ENCODE data around the gene EML6. TPM values are rescaled to one million over a fixed set of nuclear protein-coding genes. Genes with fewer than 3 reads are reported as not detected.

Gene EML6
- total and polyA plus RNA-seq, 5 donors from 2014 or later: 0.06 to 0.59 (median 0.33) TPM; not detected in 1

DNA sequence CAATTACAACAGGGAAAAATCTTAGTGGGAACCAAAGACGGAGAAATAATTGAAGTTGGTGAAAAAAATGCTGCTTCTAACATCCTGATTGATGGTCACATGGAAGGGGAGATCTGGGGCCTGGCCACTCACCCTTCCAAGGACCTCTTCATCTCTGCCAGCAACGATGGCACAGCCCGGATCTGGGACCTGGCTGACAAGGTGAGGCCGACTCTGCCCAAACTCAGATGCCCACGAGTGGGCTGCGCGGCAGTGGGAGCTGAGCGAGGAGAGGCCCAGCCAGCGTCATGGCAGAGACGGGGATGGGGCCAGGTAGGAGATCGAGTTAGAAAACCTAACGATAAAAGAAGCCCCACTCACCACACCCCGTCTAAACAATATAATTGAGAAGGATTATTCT, 239.0 kb downstream of the EML6 start:
- H3K27ac Mint-ChIP-seq: peak overlapping the region in 2 of 3 donors; percentile 5 to 95
- H3K36me3 ChIP-seq (ENCODE audit: control insufficient read depth, insufficient read depth, low read length): no peaks in the 10 kb centered on the region
- H3K4me3 ChIP-seq (ENCODE audit: low read depth, low read length): no peak overlapping the region
- peaks cover 37 to 55% (median 51%) of the 10 kb centered on the region in 4 donors for H3K4me1 Mint-ChIP-seq
- H3K27ac ChIP-seq (ENCODE audit: insufficient read depth, low read length, poor library complexity, severe bottlenecking): no peak overlapping the region
- H3K27me3 Mint-ChIP-seq: no peaks in the 10 kb centered on the region
- no peak for ATAC-seq (ENCODE audit: low read depth in 2 of 2)
- H3K27me3 ChIP-seq (ENCODE audit: control insufficient read depth, insufficient read depth, low read length): no peaks in the 10 kb centered on the region
- peaks cover 35% of the 10 kb centered on the region for H3K4me1 ChIP-seq (ENCODE audit: control insufficient read depth, insufficient read depth, low read length, poor library complexity, severe bottlenecking)
- no peak for DNase-seq
- peaks cover 0 to 11% (median 3%) of the 10 kb centered on the region in 7 donors for H3K9me3 Mint-ChIP-seq
- no peaks in the 10 kb centered on the region for H3K9me3 ChIP-seq (ENCODE audit: control insufficient read depth in 2 of 2, low read length in 2 of 2)
- peaks cover 6% of the 10 kb centered on the region for H3K36me3 Mint-ChIP-seq
- peak overlapping the region in 1 of 4 donors; percentile 71 for H3K4me3 Mint-ChIP-seq

GRCh38 chr2:54962935-54963440, 239.5 kb downstream of the EML6 start:
- peaks cover 35% of the 10 kb centered on the region for H3K4me1 ChIP-seq (ENCODE audit: control insufficient read depth, insufficient read depth, low read length, poor library complexity, severe bottlenecking)
- H3K27me3 ChIP-seq (ENCODE audit: control insufficient read depth, insufficient read depth, low read length): no peaks in the 10 kb centered on the region
- peaks cover 0 to 12% (median 3%) of the 10 kb centered on the region in 7 donors for H3K9me3 Mint-ChIP-seq
- H3K36me3 ChIP-seq (ENCODE audit: control insufficient read depth, insufficient read depth, low read length): no peaks in the 10 kb centered on the region
- DNase-seq: no peak
- no peak overlapping the region for H3K27ac ChIP-seq (ENCODE audit: insufficient read depth, low read length, poor library complexity, severe bottlenecking)
- no peak overlapping the region for H3K4me3 ChIP-seq (ENCODE audit: low read depth, low read length)
- H3K27ac Mint-ChIP-seq: peak overlapping the region; percentile 76 to 95 (median 91)
- H3K27me3 Mint-ChIP-seq: no peaks in the 10 kb centered on the region
- peak overlapping the region in 1 of 4 donors; percentile 71 for H3K4me3 Mint-ChIP-seq
- H3K36me3 Mint-ChIP-seq: peaks cover 9% of the 10 kb centered on the region
- H3K4me1 Mint-ChIP-seq: peaks cover 37 to 59% (median 51%) of the 10 kb centered on the region in 4 donors
- no peaks in the 10 kb centered on the region for H3K9me3 ChIP-seq (ENCODE audit: control insufficient read depth in 2 of 2, low read length in 2 of 2)
- no peak for ATAC-seq (ENCODE audit: low read depth in 2 of 2)

GRCh38 chr2:54963476-54963875, 240.0 kb downstream of the EML6 start:
- peaks cover 35% of the 10 kb centered on the region for H3K4me1 ChIP-seq (ENCODE audit: control insufficient read depth, insufficient read depth, low read length, poor library complexity, severe bottlenecking)
- H3K36me3 Mint-ChIP-seq: peaks cover 14% of the 10 kb centered on the region
- peak overlapping the region; percentile 76 to 95 (median 91) for H3K27ac Mint-ChIP-seq

GRCh38 chr2:54964271-54964670, 240.8 kb downstream of the EML6 start:
- peak overlapping the region; percentile 91 to 97 (median 95) for H3K27ac Mint-ChIP-seq
- H3K9me3 Mint-ChIP-seq: peaks cover 0 to 13% (median 3%) of the 10 kb centered on the region in 7 donors
- peak overlapping the region in 3 of 4 donors; percentile 59 to 71 (median 61) for H3K4me3 Mint-ChIP-seq
- H3K36me3 Mint-ChIP-seq: peaks cover 20% of the 10 kb centered on the region
- no peak for ATAC-seq (ENCODE audit: low read depth in 2 of 2)
- H3K4me1 Mint-ChIP-seq: peaks cover 37 to 67% (median 51%) of the 10 kb centered on the region in 4 donors
- no peaks in the 10 kb centered on the region for H3K9me3 ChIP-seq (ENCODE audit: control insufficient read depth in 2 of 2, low read length in 2 of 2)
- peak overlapping the region; percentile 46 for H3K4me3 ChIP-seq (ENCODE audit: low read depth, low read length)
- no peaks in the 10 kb centered on the region for H3K27me3 ChIP-seq (ENCODE audit: control insufficient read depth, insufficient read depth, low read length)
- DNase-seq: no peak
- H3K36me3 ChIP-seq (ENCODE audit: control insufficient read depth, insufficient read depth, low read length): no peaks in the 10 kb centered on the region
- H3K27ac ChIP-seq (ENCODE audit: insufficient read depth, low read length, poor library complexity, severe bottlenecking): peak overlapping the region; percentile 52
- H3K4me1 ChIP-seq (ENCODE audit: control insufficient read depth, insufficient read depth, low read length, poor library complexity, severe bottlenecking): peaks cover 35% of the 10 kb centered on the region
- no peaks in the 10 kb centered on the region for H3K27me3 Mint-ChIP-seq

More at GRCh38 chr2:54963476-54963875, 240.0 kb downstream of the EML6 start:
- H3K4me3 ChIP-seq (ENCODE audit: low read depth, low read length): no peak overlapping the region
- no peaks in the 10 kb centered on the region for H3K36me3 ChIP-seq (ENCODE audit: control insufficient read depth, insufficient read depth, low read length)
- Mint-ChIP-seq H3K4me3 (peak overlapping the region in 1 of 4 donors; percentile 71), H3K27me3 (no peaks in the 10 kb centered on the region), H3K4me1 (peaks cover 37 to 63% (median 51%) of the 10 kb centered on the region in 4 donors), H3K9me3 (peaks cover 0 to 13% (median 3%) of the 10 kb centered on the region in 7 donors)
- H3K27ac ChIP-seq (ENCODE audit: insufficient read depth, low read length, poor library complexity, severe bottlenecking): peak overlapping the region; percentile 1
- DNase-seq: no peak
- H3K9me3 ChIP-seq (ENCODE audit: control insufficient read depth in 2 of 2, low read length in 2 of 2): no peaks in the 10 kb centered on the region
- ATAC-seq (ENCODE audit: low read depth in 2 of 2): no peak
- no peaks in the 10 kb centered on the region for H3K27me3 ChIP-seq (ENCODE audit: control insufficient read depth, insufficient read depth, low read length)

- Mint-ChIP-seq H3K9me3 (peaks cover 0 to 13% (median 3%) of the 10 kb centered on the region in 7 donors), H3K27me3 (no peaks in the 10 kb centered on the region), H3K36me3 (peaks cover 26% of the 10 kb centered on the region), H3K4me1 (peaks cover 37 to 67% (median 51%) of the 10 kb centered on the region in 4 donors), H3K4me3 (peak overlapping the region; percentile 53 to 71 (median 60)), H3K27ac (peak overlapping the region; percentile 91 to 97 (median 95))
- DNase-seq (peak in 1 of 3 donors; percentile 50), ATAC-seq (ENCODE audit: low read depth in 2 of 2) (peak; percentile 40 to 45)
- peaks cover 35% of the 10 kb centered on the region for H3K4me1 ChIP-seq (ENCODE audit: control insufficient read depth, insufficient read depth, low read length, poor library complexity, severe bottlenecking)
- H3K27me3 ChIP-seq (ENCODE audit: control insufficient read depth, insufficient read depth, low read length): no peaks in the 10 kb centered on the region
- no peaks in the 10 kb centered on the region for H3K9me3 ChIP-seq (ENCODE audit: control insufficient read depth in 2 of 2, low read length in 2 of 2)
- peak overlapping the region; percentile 46 for H3K4me3 ChIP-seq (ENCODE audit: low read depth, low read length)
- peak overlapping the region; percentile 52 for H3K27ac ChIP-seq (ENCODE audit: insufficient read depth, low read length, poor library complexity, severe bottlenecking)
- H3K36me3 ChIP-seq (ENCODE audit: control insufficient read depth, insufficient read depth, low read length): peaks cover 2% of the 10 kb centered on the region
These were observed 241.4 kb downstream of the EML6 start for GRCh38 chr2:54964816-54965215.

DNA sequence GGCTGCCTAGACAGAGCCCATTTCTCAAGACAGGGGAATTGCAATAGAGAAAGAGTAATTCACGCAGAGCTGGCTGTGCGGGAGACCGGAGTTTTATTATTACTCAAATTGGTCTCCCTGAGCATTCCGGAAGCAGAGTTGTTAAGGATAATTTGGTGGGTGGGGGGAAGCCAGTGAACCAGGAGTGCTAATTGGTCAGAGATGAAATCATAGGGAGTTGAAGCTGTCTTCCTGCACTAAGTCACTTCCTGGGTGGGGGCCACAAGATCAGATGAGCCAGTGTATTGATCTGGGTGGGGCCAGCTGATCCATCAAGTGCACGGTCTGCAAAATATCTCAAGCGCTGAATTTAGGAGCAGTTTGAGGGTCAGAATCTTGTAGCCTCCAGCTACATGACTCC, 242.0 kb downstream of the EML6 start:
- DNase-seq (peak in 1 of 3 donors; percentile 60), ATAC-seq (ENCODE audit: low read depth in 2 of 2) (no peak)
- peak overlapping the region; percentile 52 for H3K27ac ChIP-seq (ENCODE audit: insufficient read depth, low read length, poor library complexity, severe bottlenecking)
- no peaks in the 10 kb centered on the region for H3K27me3 Mint-ChIP-seq
- H3K36me3 ChIP-seq (ENCODE audit: control insufficient read depth, insufficient read depth, low read length): peaks cover 6% of the 10 kb centered on the region
- no peaks in the 10 kb centered on the region for H3K9me3 ChIP-seq (ENCODE audit: control insufficient read depth in 2 of 2, low read length in 2 of 2)
- H3K9me3 Mint-ChIP-seq: peaks cover 0 to 13% (median 3%) of the 10 kb centered on the region in 7 donors
- H3K4me1 Mint-ChIP-seq: peaks cover 37 to 70% (median 50%) of the 10 kb centered on the region in 4 donors
- peak overlapping the region; percentile 47 for H3K4me3 ChIP-seq (ENCODE audit: low read depth, low read length)
- H3K27ac Mint-ChIP-seq: peak overlapping the region; percentile 91 to 97 (median 95)
- H3K27me3 ChIP-seq (ENCODE audit: control insufficient read depth, insufficient read depth, low read length): no peaks in the 10 kb centered on the region
- H3K4me1 ChIP-seq (ENCODE audit: control insufficient read depth, insufficient read depth, low read length, poor library complexity, severe bottlenecking): peaks cover 35% of the 10 kb centered on the region
- peaks cover 32% of the 10 kb centered on the region for H3K36me3 Mint-ChIP-seq
- peak overlapping the region; percentile 53 to 71 (median 60) for H3K4me3 Mint-ChIP-seq

- Histone ChIP-seq H3K27ac (ENCODE audit: insufficient read depth, low read length, poor library complexity, severe bottlenecking) (peak overlapping the region; percentile 52), H3K36me3 (ENCODE audit: control insufficient read depth, insufficient read depth, low read length) (peaks cover 14% of the 10 kb centered on the region), H3K27me3 (ENCODE audit: control insufficient read depth, insufficient read depth, low read length) (no peaks in the 10 kb centered on the region), H3K4me1 (ENCODE audit: control insufficient read depth, insufficient read depth, low read length, poor library complexity, severe bottlenecking) (peaks cover 35% of the 10 kb centered on the region), H3K9me3 (ENCODE audit: control insufficient read depth in 2 of 2, low read length in 2 of 2) (no peaks in the 10 kb centered on the region), H3K4me3 (ENCODE audit: low read depth, low read length) (peak overlapping the region; percentile 47)
- peak in 1 of 2 donors; percentile 37 for ATAC-seq (ENCODE audit: low read depth in 2 of 2)
- peak in 1 of 3 donors; percentile 63 for DNase-seq
- H3K4me1 Mint-ChIP-seq: peaks cover 40 to 68% (median 44%) of the 10 kb centered on the region in 4 donors
- H3K4me3 Mint-ChIP-seq: peak overlapping the region; percentile 39 to 65 (median 50)
- H3K9me3 Mint-ChIP-seq: peaks cover 0 to 13% (median 3%) of the 10 kb centered on the region in 7 donors
- H3K27ac Mint-ChIP-seq: peak overlapping the region; percentile 88 to 95 (median 93)
- no peaks in the 10 kb centered on the region for H3K27me3 Mint-ChIP-seq
- H3K36me3 Mint-ChIP-seq: peaks cover 37% of the 10 kb centered on the region
These were observed 242.8 kb downstream of the EML6 start for GRCh38 chr2:54966165-54966832.
